Fibroblast of villous mesenchyme (primary cell): ENCODE results near the gene YEATS2. TPM values are rescaled to one million over a fixed set of nuclear protein-coding genes. Genes with fewer than 3 reads are reported as not detected.

Source experiments
- DNase-seq: peaks from one replicate; pipeline ENCODE4 v3.0.0-alpha.2; 2010; ENCODE audit warnings: low read depth
- H3K4me3 ChIP-seq: 2 replicates; pipeline ENCODE4 v1.5.1; 2011; ENCODE audit warnings: low read depth, mild to moderate bottlenecking, low read length
- CTCF ChIP-seq: IDR thresholded peaks from 2 replicates; pipeline ENCODE4 v1.5.1; 2012; ENCODE audit warnings: low read depth, mild to moderate bottlenecking, low read length; ENCODE audit not compliant: insufficient read depth
- total RNA-seq: library from RNA; depleted of rRNA; stranded (reverse); fragments of >200 nt; gene quantifications from 2 replicates; pipeline ENCODE4 v1.2.3, GENCODE V29; 2012

Gene YEATS2
- total RNA-seq, 1 donor = 57.0 TPM

- TF ChIP-seq CTCF = no peak
- H3K4me3 ChIP-seq = no peak overlapping the region
- no peak for DNase-seq
Observed at GRCh38 chr3:183789826-183790225, 92.2 kb downstream of the YEATS2 start.

- H3K4me3 ChIP-seq = no peak overlapping the region
- no peak for TF ChIP-seq CTCF
- no peak for DNase-seq
Observed at GRCh38 chr3:183790700-183791099, 93.1 kb downstream of the YEATS2 start.

GRCh38 chr3:183792976-183793375, 95.4 kb downstream of the YEATS2 start:
- DNase-seq = no peak
- no peak overlapping the region for H3K4me3 ChIP-seq
- TF ChIP-seq CTCF = no peak

GRCh38 chr3:183794452-183794851, 96.9 kb downstream of the YEATS2 start:
- TF ChIP-seq CTCF = no peak
- no peak overlapping the region for H3K4me3 ChIP-seq
- no peak for DNase-seq

GRCh38 chr3:183796372-183796771, 98.8 kb downstream of the YEATS2 start:
- TF ChIP-seq CTCF = no peak
- no peak overlapping the region for H3K4me3 ChIP-seq
- DNase-seq = no peak

- TF ChIP-seq CTCF = no peak
- no peak overlapping the region for H3K4me3 ChIP-seq
- no peak for DNase-seq
Observed at GRCh38 chr3:183797996-183798395, 100.4 kb downstream of the YEATS2 start.

GRCh38 chr3:183799461-183799860, 101.9 kb downstream of the YEATS2 start:
- no peak for DNase-seq
- no peak for TF ChIP-seq CTCF
- no peak overlapping the region for H3K4me3 ChIP-seq
